WTC11 (cell line): ENCODE data around the gene MORC2.

Experiments
- ESRRA ChIP-seq: sonication (generic); formaldehyde crosslinking; IDR thresholded peaks from 2 replicates; pipeline ENCODE4 v1.8.1; 2022; ENCODE audit warnings: mild to moderate bottlenecking, missing genetic modification reagents, borderline replicate concordance
- NFE2L1 ChIP-seq: sonication (generic); formaldehyde crosslinking; IDR thresholded peaks from 2 replicates; pipeline ENCODE4 v1.8.1; 2023; ENCODE audit warnings: missing genetic modification reagents
- ZNF232 ChIP-seq: sonication (generic); formaldehyde crosslinking; IDR thresholded peaks from 2 replicates; pipeline ENCODE4 v1.8.0; 2022; ENCODE audit warnings: mild to moderate bottlenecking, missing genetic modification reagents
- TF ChIP-seq, protein P1 (sequence below): sonication (generic); formaldehyde crosslinking; IDR thresholded peaks from 2 replicates; pipeline ENCODE4 v1.8.1; 2023; ENCODE audit warnings: mild to moderate bottlenecking, missing genetic modification reagents
- TF ChIP-seq, protein P2 (sequence below): fragments of 200-600 bp; IDR thresholded peaks from 2 replicates; pipeline ENCODE4 v1.8.0; 2022; ENCODE audit warnings: antibody characterized with exemption
- TF ChIP-seq, protein P3 (sequence below): sonication (generic); formaldehyde crosslinking; IDR thresholded peaks from 2 replicates; pipeline ENCODE4 v1.8.1; 2022; ENCODE audit warnings: mild to moderate bottlenecking, moderate library complexity, missing genetic modification reagents
- TF ChIP-seq, protein P4 (sequence below): sonication (generic); formaldehyde crosslinking; IDR thresholded peaks from 2 replicates; pipeline ENCODE4 v1.8.0; 2022; ENCODE audit warnings: mild to moderate bottlenecking, missing genetic modification reagents

DNA sequence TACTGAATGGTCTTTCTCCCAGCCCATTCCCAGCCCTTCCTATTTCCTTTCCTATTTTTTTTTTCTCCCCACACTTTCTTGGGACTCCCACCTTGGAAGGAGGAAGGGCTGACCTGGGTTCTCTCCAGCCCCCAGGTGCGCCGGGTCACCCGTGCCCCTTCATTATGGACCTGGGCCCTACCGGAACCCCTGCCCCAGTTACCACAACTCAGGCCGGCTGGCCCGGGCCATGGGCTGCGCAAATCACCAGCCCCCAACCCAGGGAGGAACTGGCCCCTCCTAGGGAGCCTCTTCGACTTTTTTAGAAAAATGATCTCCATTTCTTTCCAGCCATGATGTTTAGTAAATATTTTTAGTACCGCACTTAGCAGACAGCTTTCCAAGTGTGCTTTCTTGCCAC lies 62.2 kb downstream of the MORC2 start:
- TF ChIP-seq ZNF232 (CRISPR knock-in tag) = no peak
- TF ChIP-seq, protein P1, sequence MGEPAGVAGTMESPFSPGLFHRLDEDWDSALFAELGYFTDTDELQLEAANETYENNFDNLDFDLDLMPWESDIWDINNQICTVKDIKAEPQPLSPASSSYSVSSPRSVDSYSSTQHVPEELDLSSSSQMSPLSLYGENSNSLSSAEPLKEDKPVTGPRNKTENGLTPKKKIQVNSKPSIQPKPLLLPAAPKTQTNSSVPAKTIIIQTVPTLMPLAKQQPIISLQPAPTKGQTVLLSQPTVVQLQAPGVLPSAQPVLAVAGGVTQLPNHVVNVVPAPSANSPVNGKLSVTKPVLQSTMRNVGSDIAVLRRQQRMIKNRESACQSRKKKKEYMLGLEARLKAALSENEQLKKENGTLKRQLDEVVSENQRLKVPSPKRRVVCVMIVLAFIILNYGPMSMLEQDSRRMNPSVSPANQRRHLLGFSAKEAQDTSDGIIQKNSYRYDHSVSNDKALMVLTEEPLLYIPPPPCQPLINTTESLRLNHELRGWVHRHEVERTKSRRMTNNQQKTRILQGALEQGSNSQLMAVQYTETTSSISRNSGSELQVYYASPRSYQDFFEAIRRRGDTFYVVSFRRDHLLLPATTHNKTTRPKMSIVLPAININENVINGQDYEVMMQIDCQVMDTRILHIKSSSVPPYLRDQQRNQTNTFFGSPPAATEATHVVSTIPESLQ (CRISPR knock-in tag) = no peak
- TF ChIP-seq ESRRA (CRISPR knock-in tag) = no peak
- TF ChIP-seq, protein P2, sequence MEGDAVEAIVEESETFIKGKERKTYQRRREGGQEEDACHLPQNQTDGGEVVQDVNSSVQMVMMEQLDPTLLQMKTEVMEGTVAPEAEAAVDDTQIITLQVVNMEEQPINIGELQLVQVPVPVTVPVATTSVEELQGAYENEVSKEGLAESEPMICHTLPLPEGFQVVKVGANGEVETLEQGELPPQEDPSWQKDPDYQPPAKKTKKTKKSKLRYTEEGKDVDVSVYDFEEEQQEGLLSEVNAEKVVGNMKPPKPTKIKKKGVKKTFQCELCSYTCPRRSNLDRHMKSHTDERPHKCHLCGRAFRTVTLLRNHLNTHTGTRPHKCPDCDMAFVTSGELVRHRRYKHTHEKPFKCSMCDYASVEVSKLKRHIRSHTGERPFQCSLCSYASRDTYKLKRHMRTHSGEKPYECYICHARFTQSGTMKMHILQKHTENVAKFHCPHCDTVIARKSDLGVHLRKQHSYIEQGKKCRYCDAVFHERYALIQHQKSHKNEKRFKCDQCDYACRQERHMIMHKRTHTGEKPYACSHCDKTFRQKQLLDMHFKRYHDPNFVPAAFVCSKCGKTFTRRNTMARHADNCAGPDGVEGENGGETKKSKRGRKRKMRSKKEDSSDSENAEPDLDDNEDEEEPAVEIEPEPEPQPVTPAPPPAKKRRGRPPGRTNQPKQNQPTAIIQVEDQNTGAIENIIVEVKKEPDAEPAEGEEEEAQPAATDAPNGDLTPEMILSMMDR = no peak
- no peak for TF ChIP-seq NFE2L1 (CRISPR knock-in tag)
- TF ChIP-seq, protein P3, sequence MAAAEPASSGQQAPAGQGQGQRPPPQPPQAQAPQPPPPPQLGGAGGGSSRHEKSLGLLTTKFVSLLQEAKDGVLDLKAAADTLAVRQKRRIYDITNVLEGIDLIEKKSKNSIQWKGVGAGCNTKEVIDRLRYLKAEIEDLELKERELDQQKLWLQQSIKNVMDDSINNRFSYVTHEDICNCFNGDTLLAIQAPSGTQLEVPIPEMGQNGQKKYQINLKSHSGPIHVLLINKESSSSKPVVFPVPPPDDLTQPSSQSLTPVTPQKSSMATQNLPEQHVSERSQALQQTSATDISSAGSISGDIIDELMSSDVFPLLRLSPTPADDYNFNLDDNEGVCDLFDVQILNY (CRISPR knock-in tag) = no peak
- TF ChIP-seq, protein P4, sequence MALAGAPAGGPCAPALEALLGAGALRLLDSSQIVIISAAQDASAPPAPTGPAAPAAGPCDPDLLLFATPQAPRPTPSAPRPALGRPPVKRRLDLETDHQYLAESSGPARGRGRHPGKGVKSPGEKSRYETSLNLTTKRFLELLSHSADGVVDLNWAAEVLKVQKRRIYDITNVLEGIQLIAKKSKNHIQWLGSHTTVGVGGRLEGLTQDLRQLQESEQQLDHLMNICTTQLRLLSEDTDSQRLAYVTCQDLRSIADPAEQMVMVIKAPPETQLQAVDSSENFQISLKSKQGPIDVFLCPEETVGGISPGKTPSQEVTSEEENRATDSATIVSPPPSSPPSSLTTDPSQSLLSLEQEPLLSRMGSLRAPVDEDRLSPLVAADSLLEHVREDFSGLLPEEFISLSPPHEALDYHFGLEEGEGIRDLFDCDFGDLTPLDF (CRISPR knock-in tag) = no peak
